ACC112 (cell line): Measurements from ENCODE around the gene IQCN.

ENCODE experiments used
- H2AFZ ChIP-seq: fragments of 200-600 bp; sonication (generic); one replicate; pipeline ENCODE4 v1.6.0; 2017; ENCODE audit warnings: antibody characterized with exemption, low read length; ENCODE audit not compliant: unreplicated experiment
- H3K27ac ChIP-seq: fragments of 200-600 bp; sonication (generic); 2 replicates; pipeline ENCODE4 v1.5.1; 2014; ENCODE audit warnings: low read depth, mild to moderate bottlenecking, antibody characterized with exemption, low read length, moderate library complexity
- H3K27me3 ChIP-seq: fragments of 200-600 bp; sonication (generic); 2 replicates; pipeline ENCODE4 v1.6.1; 2014; ENCODE audit warnings: mild to moderate bottlenecking, antibody characterized with exemption, low read length, moderate library complexity, mixed read lengths; ENCODE audit not compliant: insufficient read depth
- H3K36me3 ChIP-seq: fragments of 200-600 bp; sonication (generic); 2 replicates; pipeline ENCODE4 v1.6.1; 2016; ENCODE audit warnings: mild to moderate bottlenecking, antibody characterized with exemption, low read length, moderate library complexity, mixed read lengths; ENCODE audit not compliant: insufficient read depth
- H3K4me1 ChIP-seq: fragments of 200-600 bp; sonication (generic); one replicate; pipeline ENCODE4 v1.6.1; 2016; ENCODE audit warnings: low read length, mixed read lengths; ENCODE audit not compliant: insufficient read depth, unreplicated experiment, control insufficient read depth
- H3K4me3 ChIP-seq: fragments of 200-600 bp; sonication (generic); 2 replicates; pipeline ENCODE4 v1.5.1; 2014; ENCODE audit warnings: mild to moderate bottlenecking, low read depth, low read length
- H3K79me2 ChIP-seq: fragments of 200-600 bp; sonication (generic); one replicate; pipeline ENCODE4 v1.6.0; 2016; ENCODE audit warnings: low read length; ENCODE audit not compliant: control insufficient read depth, unreplicated experiment, insufficient read depth

IQCN gene

GRCh38 chr19:18292810-18293641 is 18.8 kb upstream of the IQCN start:
- Histone ChIP-seq H3K4me3 (peak overlapping the region; percentile 80), H3K27me3 (no peaks in the 10 kb centered on the region), H3K79me2 (no peaks in the 10 kb centered on the region), H2AFZ (peak overlapping the region; percentile 50), H3K36me3 (no peaks in the 10 kb centered on the region), H3K27ac (peak overlapping the region; percentile 92), H3K4me1 (peaks cover 11% of the 10 kb centered on the region)

GRCh38 chr19:18292462-18292809 is 18.2 kb upstream of the IQCN start:
- H3K4me3 ChIP-seq: peak overlapping the region; percentile 80
- peak overlapping the region; percentile 92 for H3K27ac ChIP-seq
- peaks cover 11% of the 10 kb centered on the region for H3K4me1 ChIP-seq
- H3K36me3 ChIP-seq: no peaks in the 10 kb centered on the region
- no peaks in the 10 kb centered on the region for H3K27me3 ChIP-seq
- H2AFZ ChIP-seq: peak overlapping the region; percentile 72
- no peaks in the 10 kb centered on the region for H3K79me2 ChIP-seq

GRCh38 chr19:18291590-18292461 is 17.6 kb upstream of the IQCN start:
- peak overlapping the region; percentile 92 for H3K27ac ChIP-seq
- H3K4me3 ChIP-seq: peak overlapping the region; percentile 80
- peaks cover 11% of the 10 kb centered on the region for H3K4me1 ChIP-seq
- no peaks in the 10 kb centered on the region for H3K27me3 ChIP-seq
- H2AFZ ChIP-seq: peak overlapping the region; percentile 72
- H3K36me3 ChIP-seq: no peaks in the 10 kb centered on the region
- H3K79me2 ChIP-seq: no peaks in the 10 kb centered on the region

- H3K27ac ChIP-seq: peak overlapping the region; percentile 92; the same call in 1 of the 2 replicates
- no peak overlapping the region for H2AFZ ChIP-seq
- H3K4me1 ChIP-seq: peaks cover 11% of the 10 kb centered on the region
- no peaks in the 10 kb centered on the region for H3K79me2 ChIP-seq
- H3K27me3 ChIP-seq: no peaks in the 10 kb centered on the region
- no peaks in the 10 kb centered on the region for H3K36me3 ChIP-seq
- peak overlapping the region; percentile 80 for H3K4me3 ChIP-seq
These were observed 16.8 kb upstream of the IQCN start for GRCh38 chr19:18291019-18291524.

GRCh38 chr19:18290302-18291018 is 16.2 kb upstream of the IQCN start:
- H3K4me3 ChIP-seq: no peak overlapping the region
- no peaks in the 10 kb centered on the region for H3K27me3 ChIP-seq
- peaks cover 11% of the 10 kb centered on the region for H3K4me1 ChIP-seq
- H3K36me3 ChIP-seq: no peaks in the 10 kb centered on the region
- H2AFZ ChIP-seq: no peak overlapping the region
- H3K27ac ChIP-seq: no peak overlapping the region
- no peaks in the 10 kb centered on the region for H3K79me2 ChIP-seq

GRCh38 chr19:18289471-18290301 is 15.4 kb upstream of the IQCN start:
- no peak overlapping the region for H3K27ac ChIP-seq
- H3K4me1 ChIP-seq: peaks cover 11% of the 10 kb centered on the region
- H3K79me2 ChIP-seq: no peaks in the 10 kb centered on the region

GRCh38 chr19:18287836-18288772 is 13.9 kb upstream of the IQCN start:
- no peak overlapping the region for H3K4me3 ChIP-seq
- H3K36me3 ChIP-seq: no peaks in the 10 kb centered on the region
- H3K79me2 ChIP-seq: no peaks in the 10 kb centered on the region
- H3K27ac ChIP-seq: no peak overlapping the region
- H3K4me1 ChIP-seq: peaks cover 10% of the 10 kb centered on the region
- no peak overlapping the region for H2AFZ ChIP-seq
- no peaks in the 10 kb centered on the region for H3K27me3 ChIP-seq

More at GRCh38 chr19:18289471-18290301, 15.4 kb upstream of the IQCN start:
- H3K36me3 ChIP-seq: no peaks in the 10 kb centered on the region
- no peak overlapping the region for H3K4me3 ChIP-seq
- H2AFZ ChIP-seq: no peak overlapping the region
- no peaks in the 10 kb centered on the region for H3K27me3 ChIP-seq

- Histone ChIP-seq H3K27ac (no peak overlapping the region), H3K79me2 (no peaks in the 10 kb centered on the region), H3K4me3 (no peak overlapping the region), H3K4me1 (peaks cover 17% of the 10 kb centered on the region), H3K36me3 (no peaks in the 10 kb centered on the region), H3K27me3 (no peaks in the 10 kb centered on the region), H2AFZ (no peak overlapping the region)
These were observed 12.9 kb upstream of the IQCN start for GRCh38 chr19:18286973-18287635.
